KMS-11 (cell line): ENCODE results near the gene FIZ1.

Source experiments
- H2AFZ ChIP-seq: fragments of 200-600 bp; sonication (generic); 2 replicates; pipeline ENCODE4 v1.6.1; 2016; ENCODE audit warnings: antibody characterized with exemption, mixed run types, low read depth
- H3K27ac ChIP-seq: fragments of 200-600 bp; sonication (generic); 2 replicates; pipeline ENCODE4 v1.6.1; 2016; ENCODE audit warnings: mild to moderate bottlenecking, mixed run types
- H3K27me3 ChIP-seq: fragments of 200-600 bp; sonication (generic); 2 replicates; pipeline ENCODE4 v1.6.1; 2017; ENCODE audit warnings: mild to moderate bottlenecking, low read depth, mixed run types, moderate library complexity; ENCODE audit not compliant: insufficient read depth
- H3K36me3 ChIP-seq: fragments of 200-600 bp; sonication (generic); 2 replicates; pipeline ENCODE4 v1.6.1; 2017; ENCODE audit warnings: mild to moderate bottlenecking, mixed run types; ENCODE audit not compliant: insufficient read depth
- H3K4me1 ChIP-seq: fragments of 200-600 bp; sonication (generic); 2 replicates; pipeline ENCODE4 v1.6.1; 2016; ENCODE audit warnings: mild to moderate bottlenecking, low read depth, mixed run types; ENCODE audit not compliant: poor library complexity, severe bottlenecking
- H3K4me2 ChIP-seq: fragments of 200-600 bp; sonication (generic); 2 replicates; pipeline ENCODE4 v1.7.0; 2016; ENCODE audit warnings: mild to moderate bottlenecking, mixed run types
- H3K4me3 ChIP-seq: fragments of 200-600 bp; sonication (generic); IDR thresholded peaks from 2 replicates; pipeline ENCODE4 v1.6.1; 2017; ENCODE audit warnings: low read depth, low read length, mixed read lengths; ENCODE audit not compliant: insufficient read depth
- H3K79me2 ChIP-seq: fragments of 200-600 bp; sonication (generic); 2 replicates; pipeline ENCODE4 v1.6.1; 2016; ENCODE audit warnings: low read depth, mixed run types; ENCODE audit not compliant: insufficient read depth
- H3K9ac ChIP-seq: fragments of 200-600 bp; sonication (generic); 2 replicates; pipeline ENCODE4 v1.6.1; 2016; ENCODE audit warnings: mild to moderate bottlenecking, mixed run types
- H4K20me1 ChIP-seq: fragments of 200-600 bp; sonication (generic); 2 replicates; pipeline ENCODE4 v1.6.1; 2016; ENCODE audit warnings: mild to moderate bottlenecking, mixed run types; ENCODE audit not compliant: insufficient read depth
- CTCF ChIP-seq: fragments of 200-600 bp; sonication (generic); conservative IDR thresholded peaks from 2 replicates; pipeline ENCODE4 v1.6.1; 2017; ENCODE audit warnings: low read depth, mild to moderate bottlenecking, antibody characterized with exemption, low read length, moderate library complexity, mixed read lengths

FIZ1 gene

DNA sequence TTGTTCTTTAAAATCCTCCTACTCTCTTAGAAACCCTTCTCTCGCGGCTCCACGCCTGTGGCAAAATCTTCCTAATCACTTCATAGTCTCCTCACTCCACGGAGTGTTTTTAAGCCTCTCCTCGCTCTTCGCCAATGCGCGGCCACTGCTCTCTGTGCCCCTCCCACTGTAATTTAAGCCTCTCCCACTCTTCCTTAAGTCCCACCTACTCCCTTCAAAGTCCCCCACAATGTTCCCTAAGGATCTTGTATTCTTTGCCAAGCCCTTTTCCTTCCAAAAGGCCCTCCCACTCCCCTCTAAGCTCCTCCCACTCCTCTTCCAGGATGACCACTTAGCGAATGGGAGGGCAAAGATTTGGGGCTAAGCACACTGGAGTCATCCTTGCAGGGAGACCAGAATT, 1.3 kb downstream of the FIZ1 start:
- no peak for TF ChIP-seq CTCF
- H3K4me3 ChIP-seq, result no peak overlapping the region
- H4K20me1 ChIP-seq, result no peaks in the 10 kb centered on the region
- no peaks in the 10 kb centered on the region for H3K36me3 ChIP-seq
- no peak overlapping the region for H2AFZ ChIP-seq
- H3K27me3 ChIP-seq, result no peaks in the 10 kb centered on the region
- H3K9ac ChIP-seq, result no peak overlapping the region
- H3K4me2 ChIP-seq, result no peak overlapping the region; the same call in 1 of the 2 replicates
- H3K79me2 ChIP-seq, result no peaks in the 10 kb centered on the region
- no peak overlapping the region for H3K27ac ChIP-seq
- H3K4me1 ChIP-seq, result no peaks in the 10 kb centered on the region

DNA sequence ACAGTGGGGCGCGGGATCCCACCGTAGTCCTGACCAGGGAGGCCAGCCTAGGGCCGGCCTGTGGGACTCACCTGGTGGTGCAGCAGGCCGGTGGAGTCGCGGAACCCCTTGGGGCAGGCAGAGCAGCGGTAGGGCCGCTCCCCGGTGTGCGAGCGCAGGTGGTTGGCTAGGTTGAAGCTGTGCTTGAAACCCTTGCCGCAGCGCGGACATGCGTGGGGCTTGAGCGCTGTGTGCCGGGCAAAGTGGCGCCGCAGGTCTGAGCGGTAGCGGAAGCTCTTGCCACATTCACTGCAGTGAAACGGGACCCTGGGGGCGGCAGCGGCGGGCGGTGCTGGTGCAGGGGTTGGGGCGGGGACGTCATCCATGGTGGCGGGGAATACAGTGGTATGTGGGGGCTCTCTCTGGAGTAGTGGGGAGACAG, 1.8 kb downstream of the FIZ1 start:
- no peak for TF ChIP-seq CTCF
- no peak overlapping the region for H2AFZ ChIP-seq
- no peaks in the 10 kb centered on the region for H4K20me1 ChIP-seq
- H3K4me2 ChIP-seq, result no peak overlapping the region
- H3K9ac ChIP-seq, result no peak overlapping the region
- H3K79me2 ChIP-seq, result no peaks in the 10 kb centered on the region
- H3K27me3 ChIP-seq, result no peaks in the 10 kb centered on the region
- no peaks in the 10 kb centered on the region for H3K36me3 ChIP-seq
- no peak overlapping the region for H3K27ac ChIP-seq
- no peak overlapping the region for H3K4me3 ChIP-seq
- H3K4me1 ChIP-seq, result no peaks in the 10 kb centered on the region

GRCh38 chr19:55596304-55596703, 3.0 kb downstream of the FIZ1 start:
- TF ChIP-seq CTCF, result no peak
- no peak overlapping the region for H3K4me3 ChIP-seq
- H3K4me2 ChIP-seq, result no peak overlapping the region
- H3K79me2 ChIP-seq, result no peaks in the 10 kb centered on the region
- H3K36me3 ChIP-seq, result no peaks in the 10 kb centered on the region
- no peak overlapping the region for H3K9ac ChIP-seq
- no peak overlapping the region for H2AFZ ChIP-seq
- no peaks in the 10 kb centered on the region for H4K20me1 ChIP-seq
- no peaks in the 10 kb centered on the region for H3K27me3 ChIP-seq
- H3K27ac ChIP-seq, result no peak overlapping the region
- H3K4me1 ChIP-seq, result no peaks in the 10 kb centered on the region

DNA sequence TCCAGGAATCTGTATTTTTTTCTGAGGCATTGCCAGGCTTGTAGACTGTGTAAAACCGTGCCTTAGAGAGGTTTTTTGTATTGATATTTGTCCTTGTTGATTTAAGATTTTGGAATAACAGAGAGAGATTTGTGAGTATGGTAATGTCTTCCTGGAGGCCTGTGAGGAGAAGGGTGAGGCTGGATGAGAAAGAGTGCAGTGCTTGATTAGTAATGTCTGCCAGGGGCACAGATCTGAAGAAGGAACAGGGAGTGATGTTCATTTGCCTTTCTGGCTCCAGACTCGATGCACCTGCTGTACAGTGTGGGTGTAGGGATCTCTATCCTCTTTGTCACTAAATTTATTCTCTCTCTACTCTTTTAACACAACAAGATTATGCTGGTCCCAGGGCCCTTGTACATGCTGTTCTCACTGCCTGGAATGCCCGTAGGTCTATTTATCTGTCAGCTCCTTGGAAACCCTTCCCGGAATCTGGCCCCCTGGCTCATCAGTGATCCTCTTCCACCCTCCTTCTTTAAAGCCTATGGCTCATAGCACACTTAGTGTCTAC, 4.2 kb downstream of the FIZ1 start:
- Histone ChIP-seq H3K36me3 (no peaks in the 10 kb centered on the region), H2AFZ (no peak overlapping the region), H3K27ac (no peak overlapping the region), H3K4me3 (no peak overlapping the region), H3K4me2 (no peak overlapping the region), H4K20me1 (no peaks in the 10 kb centered on the region), H3K27me3 (no peaks in the 10 kb centered on the region), H3K9ac (no peak overlapping the region), H3K79me2 (no peaks in the 10 kb centered on the region), H3K4me1 (no peaks in the 10 kb centered on the region)
- no peak for TF ChIP-seq CTCF
